ENCODE data around the gene MAMLD1.

- TF ChIP-seq CTCF (conservative IDR thresholded peaks at IDR 0.05) = no peak
- TF ChIP-seq ZFX (IDR thresholded peaks at IDR 0.05) = no peak
These were observed 2.8 kb upstream of the MAMLD1 start for GRCh38 chrX:150360331-150360730.
